Esophagus muscularis mucosa (tissue), 4 donors: Measurements from ENCODE around the gene CCDC170. TPM values are rescaled to one million over a fixed set of nuclear protein-coding genes. Genes with fewer than 3 reads are reported as not detected.
"Not testable (repeated sequence)": the region's sequence is repeated elsewhere in the genome, so short reads cannot be mapped to it uniquely, and the experiment has no call there.

Experiments
- DNase-seq: peaks from one replicate; pipeline ENCODE4 v3.0.0-alpha.2; 2017; ENCODE audit errors: extremely low spot score
- H3K27ac ChIP-seq, 4 donors: fragments of 200-600 bp; sonication (generic); replicated peaks in 1 of 4; 1 replicate in 3 of 4; 2 replicates in 1 of 4; pipeline ENCODE4 v1.5.1; 2016 to 2019; ENCODE audit warnings: mild to moderate bottlenecking in 1 of 4
- H3K27me3 ChIP-seq, 4 donors: fragments of 200-600 bp; sonication (generic); one replicate each; pipeline versions ENCODE4 v1.5.1 to v1.6.0; 2016 to 2019
- H3K36me3 ChIP-seq, 4 donors: fragments of 200-600 bp; sonication (generic); one replicate each; pipeline ENCODE4 v1.5.1; 2016 to 2019
- H3K4me1 ChIP-seq, 4 donors: fragments of 200-600 bp; sonication (generic); one replicate each; pipeline ENCODE4 v1.5.1; 2016 to 2019
- H3K4me3 ChIP-seq, 4 donors: fragments of 200-600 bp; sonication (generic); 1 replicate in 2 of 4; 2 replicates in 2 of 4; pipeline ENCODE4 v1.5.1; 2016 to 2019; ENCODE audit warnings: mild to moderate bottlenecking in 4 of 4, moderate library complexity in 1 of 4
- H3K9me3 ChIP-seq, 4 donors: fragments of 200-600 bp; sonication (generic); 1 replicate in 3 of 4; 2 replicates in 1 of 4; pipeline ENCODE4 v1.5.1; 2016 to 2019
- CTCF ChIP-seq, 3 experiments: fragments of 200-600 bp in 2 of 3; fragments of 450-650 bp in 1 of 3; sonication (generic) in 2 of 3; IDR thresholded peaks; one replicate each; pipeline ENCODE4 v1.5.1; 2017 to 2019; ENCODE audit warnings: antibody characterized with exemption in 3 of 3, mild to moderate bottlenecking in 2 of 3, moderate library complexity in 1 of 3
- EP300 ChIP-seq: sonication (generic); formaldehyde crosslinking; IDR thresholded peaks from one replicate; pipeline ENCODE4 v1.6.1; 2017; ENCODE audit warnings: antibody characterized with exemption
- POLR2A ChIP-seq: fragments of 450-650 bp; IDR thresholded peaks from one replicate; pipeline ENCODE4 v1.6.1; 2017; ENCODE audit warnings: antibody characterized with exemption, moderate library complexity, mild to moderate bottlenecking, low read depth
- POLR2AphosphoS5 ChIP-seq, 2 donors: sonication (generic); formaldehyde crosslinking; IDR thresholded peaks; one replicate each; pipeline ENCODE4 v1.6.1; 2017; ENCODE audit warnings: antibody characterized with exemption in 2 of 2
- WGBS: methylation state at CpG from one replicate; pipeline ENCODE4 v1.1.5; 2018; 5-methylcytosine and 5-hydroxymethylcytosine counted together
- intact Hi-C: fragments of 100-400 bp; cut with DNase I; formaldehyde crosslinking; loops from one replicate; pipeline ENCODE4 v1.15.1; 2023
- total RNA-seq, 4 donors: library from RNA; depleted of rRNA; stranded (reverse); fragments of >200 nt; gene quantifications; one replicate each; pipeline versions ENCODE4 v1.1.0 to v1.2.1, GENCODE V29; 2016

The CCDC170 gene
- total RNA-seq, 4 donors from 2014 or later: 0.32 to 1.5 (median 0.49) TPM

GRCh38 chr6:151537556-151537955 lies 43.7 kb downstream of the CCDC170 start:
- no peaks in the 10 kb centered on the region for H3K36me3 ChIP-seq

GRCh38 chr6:151539506-151540268 lies 45.9 kb downstream of the CCDC170 start:
- WGBS: 28% methylated on average over 1 of the region's 1 CpG
- peaks cover 0 to 16% (median 10%) of the 10 kb centered on the region in 4 donors for H3K9me3 ChIP-seq
- H3K4me3 ChIP-seq: no peak overlapping the region
- no peaks in the 10 kb centered on the region for H3K4me1 ChIP-seq
- H3K27me3 ChIP-seq: no peaks in the 10 kb centered on the region
- no peak for DNase-seq
- H3K36me3 ChIP-seq: no peaks in the 10 kb centered on the region
- intact Hi-C loops: no loop called here
- H3K27ac ChIP-seq: no peak overlapping the region
- no peak for TF ChIP-seq CTCF (IDR thresholded peaks at IDR 0.05)

More at GRCh38 chr6:151537556-151537955, 43.7 kb downstream of the CCDC170 start:
- intact Hi-C loops: no loop called here
- Histone ChIP-seq H3K4me3 (no peak overlapping the region), H3K27me3 (no peaks in the 10 kb centered on the region), H3K4me1 (no peaks in the 10 kb centered on the region), H3K9me3 (peaks cover 0 to 19% (median 10%) of the 10 kb centered on the region in 4 donors), H3K27ac (no peak overlapping the region)
- no peak for DNase-seq
- TF ChIP-seq POLR2A: no peak

DNA sequence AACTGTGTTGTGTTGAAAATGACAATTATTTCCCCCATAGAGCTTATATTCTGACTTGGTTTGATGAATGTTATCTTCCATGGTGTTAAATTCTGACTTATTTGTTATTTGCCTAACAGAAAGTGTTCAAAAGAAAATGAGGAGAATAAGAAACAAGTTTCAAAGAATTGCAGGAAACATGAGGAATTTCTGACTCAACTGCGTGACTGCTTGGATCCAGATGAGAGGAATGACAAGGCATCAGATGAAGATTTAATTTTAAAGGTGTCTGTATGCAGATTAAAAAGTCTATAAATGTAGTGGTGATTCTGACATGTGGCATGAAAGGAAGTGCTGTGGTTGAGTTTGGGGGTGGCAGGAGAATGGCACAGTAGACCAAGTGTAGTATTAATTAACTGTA lies 50.6 kb downstream of the CCDC170 start:
- Histone ChIP-seq H3K4me1 (no peaks in the 10 kb centered on the region), H3K9me3 (peaks cover 0 to 13% (median 9%) of the 10 kb centered on the region in 4 donors), H3K27ac (no peak overlapping the region), H3K4me3 (no peak overlapping the region), H3K36me3 (no peaks in the 10 kb centered on the region), H3K27me3 (no peaks in the 10 kb centered on the region)
- intact Hi-C loops: no loop called here
- 92% methylated on average over 1 of the region's 1 CpG for WGBS
- TF ChIP-seq POLR2A (no peak), CTCF (IDR thresholded peaks at IDR 0.05) (no peak), POLR2AphosphoS5 (IDR thresholded peaks at IDR 0.05) (no peak), EP300 (no peak)
- no peak for DNase-seq

DNA sequence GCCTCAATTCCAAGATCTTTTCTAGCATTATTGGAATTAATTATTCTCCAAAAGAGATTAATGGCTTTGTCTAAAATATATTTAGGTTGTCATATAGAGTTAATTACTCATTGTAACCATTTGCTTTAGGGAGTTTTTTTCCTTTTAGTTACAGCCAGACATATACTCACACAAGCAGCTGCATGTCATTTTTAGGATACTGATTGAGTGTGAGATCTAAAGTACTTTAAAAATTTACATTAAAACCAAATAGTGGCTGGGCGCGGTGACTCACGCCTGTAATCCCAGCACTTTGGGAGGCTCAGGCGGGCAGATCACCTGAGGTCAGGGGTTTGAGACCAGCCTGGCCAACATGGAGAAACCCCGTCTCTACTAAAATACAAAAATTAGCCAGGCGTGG lies 51.1 kb downstream of the CCDC170 start:
- H3K4me1 ChIP-seq, H3K36me3 ChIP-seq, H3K27ac ChIP-seq, DNase-seq, H3K4me3 ChIP-seq, intact Hi-C loops, H3K27me3 ChIP-seq: not testable (repeated sequence)
- H3K9me3 ChIP-seq: peaks cover 0 to 10% (median 6%) of the 10 kb centered on the region in 4 donors
- 91% methylated on average over 6 of the region's 6 CpGs for WGBS

DNA sequence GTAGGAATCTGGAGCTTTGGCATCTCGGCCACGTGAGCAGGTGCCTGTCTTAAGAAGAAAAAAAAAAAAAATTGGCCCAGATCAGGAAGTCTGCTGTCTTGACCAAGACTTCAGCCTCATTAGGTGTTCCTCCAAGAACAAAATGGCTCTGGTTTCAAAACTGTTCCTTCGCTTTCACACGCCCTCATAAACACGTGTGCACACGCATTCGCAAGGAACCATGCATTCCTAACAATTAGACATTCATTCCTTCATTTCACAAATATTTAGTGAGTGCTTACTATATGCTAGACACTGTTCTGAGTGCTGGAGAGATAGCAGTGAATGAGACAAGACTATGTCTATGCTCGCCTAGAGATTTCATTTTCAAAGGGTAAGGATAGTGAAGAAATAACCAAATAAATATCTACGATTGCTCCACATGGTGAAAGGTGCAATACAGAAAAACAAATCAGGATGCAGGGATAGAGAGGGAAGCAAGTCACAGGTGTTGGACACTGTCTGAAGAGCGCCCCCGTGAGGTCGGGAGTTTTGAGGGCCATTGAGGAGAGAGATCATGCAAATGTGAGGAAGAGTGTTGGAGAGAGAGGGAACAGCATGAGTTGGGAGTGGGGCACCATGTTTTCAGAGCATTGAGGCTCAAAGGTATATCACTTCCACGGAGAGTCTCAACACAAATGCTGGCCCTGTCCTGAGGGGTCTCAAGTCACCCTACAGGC lies 53.3 kb downstream of the CCDC170 start:
- Histone ChIP-seq H3K4me3 (no peak overlapping the region), H3K27me3 (no peaks in the 10 kb centered on the region), H3K36me3 (no peaks in the 10 kb centered on the region), H3K27ac (no peak overlapping the region), H3K4me1 (no peaks in the 10 kb centered on the region), H3K9me3 (peaks cover 0 to 12% (median 8%) of the 10 kb centered on the region in 4 donors)
- WGBS: 86% methylated on average over 13 of the region's 13 CpGs
- intact Hi-C loops: no loop called here
- no peak for TF ChIP-seq EP300
- DNase-seq: no peak

- Histone ChIP-seq H3K9me3 (peaks cover 0 to 12% (median 8%) of the 10 kb centered on the region in 4 donors), H3K27me3 (no peaks in the 10 kb centered on the region), H3K36me3 (no peaks in the 10 kb centered on the region), H3K27ac (no peak overlapping the region), H3K4me3 (no peak overlapping the region), H3K4me1 (no peaks in the 10 kb centered on the region)
- intact Hi-C loops: no loop called here
- WGBS: 86% methylated on average over 5 of the region's 5 CpGs
- no peak for TF ChIP-seq POLR2AphosphoS5 (IDR thresholded peaks at IDR 0.05)
- TF ChIP-seq EP300: no peak
- TF ChIP-seq CTCF (IDR thresholded peaks at IDR 0.05): no peak
- no peak for TF ChIP-seq POLR2A
- DNase-seq: no peak
These were observed 54.4 kb downstream of the CCDC170 start for GRCh38 chr6:151548201-151548600.
